Fibroblast of lung (primary cell): ENCODE measurements around the gene UBR3. TPM values are rescaled to one million over a fixed set of nuclear protein-coding genes. Genes with fewer than 3 reads are reported as not detected.

Experiments
- DNase-seq, 2 donors: peaks; one replicate each; pipeline versions ENCODE4 v3.0.0 to v3.0.0-alpha.2; 2010; ENCODE audit warnings: low read depth in 2 of 2
- H2AFZ ChIP-seq: 2 replicates; pipeline ENCODE4 v1.5.1; 2012; ENCODE audit warnings: low read length, control low read depth, inconsistent platforms
- H3K27ac ChIP-seq: 2 replicates; pipeline ENCODE4 v1.5.1; 2011; ENCODE audit warnings: low read length, control low read depth; ENCODE audit not compliant: insufficient read depth
- H3K27me3 ChIP-seq: 2 replicates; pipeline ENCODE4 v1.5.1; 2011; ENCODE audit warnings: mild to moderate bottlenecking, low read length; ENCODE audit not compliant: control insufficient read depth, insufficient read depth
- H3K36me3 ChIP-seq: 2 replicates; pipeline ENCODE4 v1.5.1; 2011; ENCODE audit warnings: low read length; ENCODE audit not compliant: control insufficient read depth, insufficient read depth
- H3K4me1 ChIP-seq: 2 replicates; pipeline ENCODE4 v1.5.1; 2011; ENCODE audit warnings: low read length; ENCODE audit not compliant: control insufficient read depth, insufficient read depth; ENCODE audit errors: extremely low read depth
- H3K4me2 ChIP-seq: 2 replicates; pipeline ENCODE4 v1.5.1; 2011; ENCODE audit warnings: low read length, control low read depth; ENCODE audit not compliant: insufficient read depth; ENCODE audit errors: extremely low read depth
- H3K4me3 ChIP-seq, 4 experiments: fragments of 200-600 bp in 1 of 4; sonication (generic) in 1 of 4; replicated peaks in 1 of 4; 2 replicates each; pipeline ENCODE4 v1.5.1; 2011 to 2016; ENCODE audit warnings: low read length in 4 of 4, low read depth in 3 of 4, mild to moderate bottlenecking in 3 of 4, control low read depth in 2 of 4, inconsistent platforms in 1 of 4, mixed read lengths in 1 of 4; ENCODE audit not compliant: insufficient read depth in 1 of 4; ENCODE audit errors: control extremely low read depth in 1 of 4
- H3K79me2 ChIP-seq: 2 replicates; pipeline ENCODE4 v1.5.1; 2012; ENCODE audit warnings: mild to moderate bottlenecking, low read length, inconsistent platforms; ENCODE audit not compliant: control insufficient read depth, insufficient read depth
- H3K9ac ChIP-seq: 2 replicates; pipeline ENCODE4 v1.5.1; 2011; ENCODE audit warnings: mild to moderate bottlenecking, low read length, control low read depth; ENCODE audit not compliant: insufficient read depth
- H3K9me3 ChIP-seq: 2 replicates; pipeline ENCODE4 v1.5.1; 2012; ENCODE audit warnings: low read depth, low read length; ENCODE audit not compliant: control insufficient read depth, insufficient read depth
- H4K20me1 ChIP-seq: 2 replicates; pipeline ENCODE4 v1.5.1; 2011; ENCODE audit warnings: low read length; ENCODE audit not compliant: control insufficient read depth, insufficient read depth; ENCODE audit errors: extremely low read depth
- CTCF ChIP-seq, 2 donors: IDR thresholded peaks in 1 of 2; conservative IDR thresholded peaks in 1 of 2; 1 replicate in 1 of 2; 2 replicates in 1 of 2; pipeline ENCODE4 v1.5.1; 2011 to 2012; ENCODE audit warnings: low read length in 2 of 2, control low read depth in 1 of 2, inconsistent platforms in 1 of 2, low read depth in 1 of 2, mild to moderate bottlenecking in 1 of 2
- EZH2 ChIP-seq: IDR thresholded peaks from 2 replicates; pipeline ENCODE4 v1.5.1; 2012; ENCODE audit warnings: low read length, control low read depth, mild to moderate bottlenecking; ENCODE audit errors: missing control alignments
- polyA plus RNA-seq, 2 donors: library from polyadenylated mRNA; depleted of rRNA in 1 of 2; stranded (reverse) in 1 of 2; unstranded in 1 of 2; fragments of >200 nt; gene quantifications; 2 replicates each; pipeline ENCODE4 v1.2.1, GENCODE V29; 2011 to 2012; ENCODE audit warnings: missing spikeins in 1 of 2
- total RNA-seq: library from RNA; depleted of rRNA; stranded (reverse); fragments of >200 nt; gene quantifications from 2 replicates; pipeline ENCODE4 v1.2.1, GENCODE V29; 2014

UBR3 gene
- total and polyA plus RNA-seq, 2 donors (not counting 1 experiment from before 2014, with no cell fraction given) = 21.7 to 39.5 TPM

- H3K4me2 ChIP-seq = no peak overlapping the region
- H3K4me3 ChIP-seq = no peak overlapping the region
- H2AFZ ChIP-seq = no peak overlapping the region
- H3K27me3 ChIP-seq = no peaks in the 10 kb centered on the region
- no peaks in the 10 kb centered on the region for H3K79me2 ChIP-seq
- no peak for TF ChIP-seq CTCF (conservative IDR thresholded peaks at IDR 0.05 in 1 of 2, IDR thresholded peaks at IDR 0.05 in 1 of 2; ENCODE audit: low read depth in 1 of 2, low read length in 2 of 2)
- no peak for TF ChIP-seq EZH2
- no peak overlapping the region for H3K9ac ChIP-seq
- H3K4me1 ChIP-seq = no peaks in the 10 kb centered on the region
- no peak for DNase-seq
- H3K36me3 ChIP-seq = no peaks in the 10 kb centered on the region
- H3K9me3 ChIP-seq = no peaks in the 10 kb centered on the region
- no peaks in the 10 kb centered on the region for H4K20me1 ChIP-seq
- no peak overlapping the region for H3K27ac ChIP-seq
These were observed 260.1 kb downstream of the UBR3 start for GRCh38 chr2:170087413-170087793.

- Histone ChIP-seq H3K4me1 (no peaks in the 10 kb centered on the region), H3K4me3 (no peak overlapping the region), H3K9me3 (no peaks in the 10 kb centered on the region), H3K79me2 (no peaks in the 10 kb centered on the region), H4K20me1 (no peaks in the 10 kb centered on the region), H3K4me2 (no peak overlapping the region), H3K36me3 (no peaks in the 10 kb centered on the region), H3K27me3 (no peaks in the 10 kb centered on the region), H2AFZ (no peak overlapping the region), H3K9ac (no peak overlapping the region), H3K27ac (no peak overlapping the region)
- TF ChIP-seq CTCF (conservative IDR thresholded peaks at IDR 0.05 in 1 of 2, IDR thresholded peaks at IDR 0.05 in 1 of 2; ENCODE audit: low read depth in 1 of 2, low read length in 2 of 2) = no peak
- TF ChIP-seq EZH2 = no peak
- peak; percentile 19 to 20 for DNase-seq
These were observed 261.5 kb downstream of the UBR3 start for GRCh38 chr2:170088776-170089175.

- DNase-seq = no peak
- Histone ChIP-seq H3K27me3 (no peaks in the 10 kb centered on the region), H3K9me3 (no peaks in the 10 kb centered on the region), H3K4me3 (no peak overlapping the region), H4K20me1 (no peaks in the 10 kb centered on the region), H3K9ac (no peak overlapping the region), H3K36me3 (no peaks in the 10 kb centered on the region), H3K27ac (no peak overlapping the region), H2AFZ (no peak overlapping the region), H3K4me2 (no peak overlapping the region), H3K79me2 (no peaks in the 10 kb centered on the region), H3K4me1 (no peaks in the 10 kb centered on the region)
- TF ChIP-seq EZH2 (no peak), CTCF (conservative IDR thresholded peaks at IDR 0.05 in 1 of 2, IDR thresholded peaks at IDR 0.05 in 1 of 2; ENCODE audit: low read depth in 1 of 2, low read length in 2 of 2) (no peak)
These were observed 263.0 kb downstream of the UBR3 start for GRCh38 chr2:170090229-170090628.
